NCI-H69 (cell line): ENCODE measurements around the gene ERP27.

Source experiments
- DNase-seq: peaks from one replicate; lab custom pipeline; 2025; lab: John Stamatoyannopoulos, UW

Gene ERP27

DNA sequence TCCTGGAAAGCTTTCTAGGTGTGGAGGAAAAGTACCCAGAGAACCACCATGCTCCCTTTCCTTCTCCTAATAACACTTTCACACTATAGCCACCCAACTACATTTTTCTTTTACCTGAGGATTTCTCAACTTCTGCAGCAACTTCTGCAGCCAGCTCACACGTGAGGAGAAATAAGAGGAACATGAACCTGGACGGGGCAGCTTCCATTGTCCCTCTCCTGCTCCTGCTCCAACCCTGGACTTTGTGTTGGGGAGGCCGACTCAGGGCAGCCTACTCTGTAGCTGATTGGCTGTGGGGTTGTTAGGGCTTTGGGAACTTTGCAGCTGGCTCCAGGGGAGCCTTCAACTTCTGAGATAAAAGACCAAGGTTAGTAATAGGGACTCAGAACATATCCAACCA, at the start of gene ERP27:
Gene ERP27, minus strand, starts transcription at position 237 of the 400 bp plus-strand sequence. Its CDS starts 29 bp downstream, at position 208.
- no peak for DNase-seq

DNA sequence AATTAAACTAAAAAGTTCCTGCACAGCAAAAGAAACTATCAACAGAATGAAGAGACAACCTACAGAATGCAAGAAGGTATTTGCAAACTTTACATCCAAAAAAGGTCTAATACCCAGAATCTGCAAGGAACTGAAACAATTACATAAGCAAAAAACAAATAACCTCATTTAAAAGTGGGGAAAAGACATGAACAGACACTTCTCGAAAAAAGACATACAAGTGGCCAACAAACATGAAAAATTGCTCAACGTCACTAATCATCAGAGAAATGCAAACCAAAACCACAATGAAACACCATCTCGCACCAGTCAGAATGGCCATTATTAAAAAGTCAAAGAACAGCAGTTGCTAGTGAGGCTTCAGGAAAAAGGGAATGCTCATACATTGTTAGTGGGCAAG, 49.7 kb upstream of the ERP27 start:
- DNase-seq: no peak

DNA sequence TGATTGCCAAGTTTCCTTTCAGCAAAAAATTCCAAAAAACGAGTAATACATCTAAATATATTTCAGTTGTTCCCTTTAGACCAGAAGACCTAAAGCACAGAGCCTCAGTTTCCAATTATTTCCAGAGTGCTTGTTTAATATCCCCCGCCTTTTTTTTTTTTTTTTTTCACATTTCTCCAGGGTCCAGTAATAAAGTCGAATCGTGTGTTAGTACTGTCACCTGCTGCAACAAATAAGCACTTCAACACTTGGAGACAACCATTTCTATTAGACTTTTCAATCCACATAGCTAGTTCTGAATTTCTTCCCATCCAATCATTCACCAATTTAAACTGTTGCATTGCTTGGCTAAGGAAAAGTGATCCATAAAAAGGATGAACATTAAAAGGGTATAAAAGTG, 48.1 kb upstream of the ERP27 start:
- no peak for DNase-seq

DNA sequence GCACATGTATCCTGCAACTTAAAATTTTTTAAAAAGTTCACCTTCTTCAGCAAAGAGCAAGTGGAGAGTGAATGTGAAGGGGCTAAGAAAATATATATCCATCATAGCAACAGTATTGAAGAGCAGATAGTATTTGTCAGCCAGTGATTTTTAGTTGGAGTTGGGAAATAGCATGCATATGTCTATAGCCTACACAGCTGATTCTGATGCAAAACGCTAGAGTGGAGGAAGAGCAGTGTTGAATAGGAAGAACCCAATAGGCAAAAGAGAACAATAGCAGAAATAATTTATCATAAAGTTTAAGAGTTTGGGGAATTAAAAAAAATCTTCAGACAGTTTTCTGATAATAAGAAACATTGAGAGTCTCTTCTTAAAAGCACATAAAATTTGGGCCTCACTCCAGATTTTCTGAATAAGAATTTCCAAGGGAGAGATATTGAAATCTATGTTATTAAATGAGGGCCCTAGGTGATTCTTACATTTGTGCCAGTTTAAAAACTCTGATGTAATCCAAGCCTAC, 46.5 kb upstream of the ERP27 start:
- no peak for DNase-seq

DNA sequence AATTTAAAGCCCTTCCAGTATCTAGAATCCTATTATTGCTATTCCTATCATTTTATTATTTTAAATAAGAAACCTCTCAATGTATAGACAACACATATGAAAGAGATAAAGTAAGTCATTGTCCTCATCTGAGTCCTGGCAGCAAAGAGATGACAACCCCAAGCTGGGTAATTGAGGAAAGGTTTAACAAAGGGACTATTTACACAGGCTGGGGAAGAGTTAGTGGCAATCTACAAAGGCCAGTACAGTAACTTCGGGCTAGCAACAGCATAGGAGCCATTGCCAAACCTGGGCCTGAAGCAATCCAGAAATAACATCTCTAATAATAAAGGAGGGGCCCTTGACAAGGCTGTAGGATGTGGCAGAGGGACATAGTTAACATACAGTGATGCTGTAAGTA, 45.7 kb upstream of the ERP27 start:
- no peak for DNase-seq

DNA sequence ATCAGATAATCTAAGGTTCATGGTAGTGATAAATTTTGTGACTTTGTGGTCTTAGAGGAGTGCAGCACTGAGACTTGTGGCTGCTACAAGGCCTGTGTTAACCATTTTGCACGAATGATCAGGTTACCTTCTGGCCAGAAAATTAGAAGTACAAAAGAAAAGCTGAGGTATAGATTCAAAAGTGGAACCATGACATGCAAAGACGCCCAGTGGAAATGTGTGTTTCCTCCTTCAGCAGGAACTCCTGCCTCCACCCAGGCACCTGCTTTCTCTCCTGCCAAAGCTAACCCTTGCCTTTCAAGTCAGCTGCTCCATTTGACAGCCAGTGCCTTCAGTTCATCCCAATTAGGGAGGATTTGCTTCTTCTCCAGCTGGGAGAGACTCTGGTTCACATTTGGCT, 44.7 kb upstream of the ERP27 start:
- no peak for DNase-seq

DNA sequence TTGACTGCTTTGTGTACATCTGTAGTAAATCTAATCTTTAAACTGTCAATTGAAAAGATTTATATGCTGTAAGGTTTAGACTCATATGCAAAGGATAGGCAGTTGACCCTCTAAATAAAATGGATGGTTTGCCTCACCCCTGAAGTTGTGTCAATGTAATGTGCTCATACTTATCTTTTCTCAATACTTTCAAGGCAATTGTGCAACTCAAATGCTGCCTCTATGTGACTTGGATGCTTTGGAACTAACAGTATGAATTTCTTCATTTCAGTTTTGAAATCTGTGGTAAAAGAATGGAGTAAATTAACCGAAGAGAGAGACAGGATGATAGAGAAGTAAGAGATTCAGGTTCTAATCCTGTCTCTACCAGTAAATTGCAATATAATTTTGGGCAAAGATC, 44.2 kb upstream of the ERP27 start:
- DNase-seq: no peak

DNA sequence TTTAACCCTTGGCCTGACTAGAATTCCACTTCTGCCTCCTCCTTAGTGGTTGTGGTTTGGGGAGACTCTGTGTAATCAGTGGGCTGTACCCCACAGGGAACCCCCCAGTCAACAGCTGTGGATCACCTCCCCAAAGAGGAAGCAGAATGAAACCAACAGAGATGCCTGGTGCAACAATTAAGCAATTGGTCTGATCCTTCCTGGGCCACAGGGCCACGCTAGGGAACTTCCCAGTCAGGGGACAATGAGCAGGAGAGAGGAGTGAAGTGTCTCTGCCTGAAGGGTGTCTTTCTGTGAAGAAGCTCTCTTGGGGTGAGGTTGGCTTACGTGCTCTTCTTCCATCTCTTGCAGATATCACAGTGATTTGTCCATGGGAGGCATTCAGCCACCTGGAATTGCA, 42.7 kb upstream of the ERP27 start:
- DNase-seq: no peak

DNA sequence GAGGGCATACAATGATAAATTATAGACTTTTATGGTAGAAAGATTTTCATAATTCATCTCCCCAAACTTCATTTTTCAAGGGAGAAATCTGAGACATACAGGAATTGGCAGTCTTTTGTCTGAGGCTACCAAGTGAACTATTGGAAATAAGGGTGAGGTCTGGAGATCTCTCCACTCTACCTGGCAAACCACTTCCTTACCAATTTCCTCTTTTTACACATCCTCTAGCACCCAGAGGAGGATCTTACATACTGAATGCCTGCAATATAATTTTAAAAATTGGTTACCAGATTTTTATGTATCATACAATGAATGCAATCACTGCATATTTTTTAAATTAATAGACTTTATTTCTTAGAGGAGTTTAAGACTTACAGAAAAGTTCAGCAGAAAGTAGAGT, 41.1 kb upstream of the ERP27 start:
- DNase-seq: no peak

DNA sequence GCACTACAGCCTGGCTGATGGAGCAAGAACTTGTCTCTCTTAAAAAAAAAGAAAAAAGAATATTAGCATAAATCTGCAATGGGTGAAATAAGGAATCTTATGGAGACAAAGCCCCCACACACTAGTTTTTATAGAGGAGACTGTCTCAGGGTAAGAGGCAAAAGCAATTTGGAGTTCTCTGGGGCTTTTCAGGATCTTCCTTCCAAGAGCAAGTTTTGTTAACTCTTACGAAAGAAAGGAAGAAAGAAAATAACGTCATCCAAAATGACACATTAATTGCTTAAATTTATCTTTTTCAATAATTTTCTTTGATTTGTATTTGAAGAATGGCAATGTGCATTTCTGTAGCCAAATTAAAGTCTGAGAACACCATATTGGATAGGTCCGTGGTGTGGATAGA, 38.3 kb upstream of the ERP27 start:
- no peak for DNase-seq

DNA sequence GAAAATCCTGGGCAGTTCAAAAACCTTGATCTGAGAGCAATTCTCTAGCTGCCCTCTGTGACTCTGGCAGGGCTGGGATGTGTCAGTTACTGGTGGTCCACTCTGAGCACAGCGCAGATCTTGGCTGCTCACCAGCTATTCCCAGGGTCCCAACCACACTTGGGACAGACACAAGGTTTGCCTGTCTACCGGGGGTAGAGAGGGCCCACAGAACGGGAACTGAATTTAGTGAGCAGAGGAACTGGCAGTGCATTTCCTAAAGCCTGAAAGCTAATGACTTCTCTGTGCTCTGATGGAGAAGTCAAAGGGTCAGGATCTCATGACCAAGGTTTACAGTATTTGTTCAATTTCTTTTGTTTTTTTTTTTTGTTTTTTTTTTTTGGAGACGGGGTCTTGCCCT, 37.1 kb upstream of the ERP27 start:
- no peak for DNase-seq

DNA sequence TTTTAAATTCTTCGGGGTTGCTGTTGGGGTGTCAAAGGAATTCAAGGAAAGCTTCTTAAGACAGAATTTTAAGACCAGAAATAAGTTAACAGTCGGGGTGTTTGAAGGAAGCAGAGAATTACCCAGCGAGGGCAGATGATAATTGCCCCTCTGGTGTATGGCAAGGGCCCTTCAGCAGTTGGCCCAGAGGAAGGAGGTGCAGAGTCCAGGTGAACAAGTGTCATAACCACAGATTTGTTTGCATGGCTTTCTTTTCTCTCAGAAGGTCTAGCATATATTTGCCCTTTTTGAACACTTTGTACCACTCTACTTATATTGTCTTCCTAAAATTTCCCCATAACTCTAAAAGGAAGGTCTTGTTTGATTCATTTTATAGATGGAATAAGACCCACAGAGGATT, 36.3 kb upstream of the ERP27 start:
- DNase-seq: no peak

DNA sequence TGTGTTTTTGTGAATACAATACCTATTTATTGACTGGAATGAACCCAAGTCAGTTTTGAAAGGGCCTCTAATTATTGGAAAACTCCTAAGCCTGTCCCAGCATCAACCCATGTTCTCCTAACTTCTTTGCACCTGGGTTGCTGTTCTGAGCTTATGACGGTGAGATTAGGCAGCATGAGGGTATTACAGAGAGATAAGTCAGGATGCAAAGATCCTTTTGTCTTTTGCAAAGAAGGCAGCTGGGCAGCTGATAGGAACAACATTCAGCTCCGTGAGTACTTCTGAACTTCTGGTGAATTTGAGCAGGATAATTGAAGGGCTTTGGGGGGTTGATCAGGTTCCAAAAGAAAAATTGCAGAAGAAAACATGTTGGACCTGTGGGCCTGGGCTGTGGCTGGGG, 34.5 kb upstream of the ERP27 start, which contains the start of gene PDE6H:
Gene PDE6H, plus strand, starts transcription at position 227 of the 400 bp plus-strand sequence. CDS start 4,971 bp downstream, outside the sequence.
- DNase-seq: no peak

DNA sequence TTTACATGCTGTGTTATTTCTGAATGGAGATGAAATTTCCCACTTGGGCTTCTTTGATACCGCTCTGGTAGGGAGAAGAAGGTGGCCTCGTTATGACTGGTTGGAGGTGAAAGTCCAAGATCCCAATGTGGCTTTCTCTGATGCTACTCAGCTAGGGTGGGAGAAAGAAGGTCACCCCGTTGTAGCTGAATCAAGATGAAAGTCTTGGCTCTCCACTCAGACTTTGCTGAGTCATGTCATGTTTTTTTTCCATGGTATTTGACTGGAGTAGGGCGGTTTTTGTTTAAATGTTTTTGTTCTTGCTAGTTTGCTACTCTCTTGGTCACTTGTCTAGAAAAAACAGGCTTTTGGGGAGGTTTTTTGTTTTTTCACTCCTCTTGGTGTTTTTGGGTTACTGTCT, 32.1 kb upstream of the ERP27 start:
- no peak for DNase-seq

DNA sequence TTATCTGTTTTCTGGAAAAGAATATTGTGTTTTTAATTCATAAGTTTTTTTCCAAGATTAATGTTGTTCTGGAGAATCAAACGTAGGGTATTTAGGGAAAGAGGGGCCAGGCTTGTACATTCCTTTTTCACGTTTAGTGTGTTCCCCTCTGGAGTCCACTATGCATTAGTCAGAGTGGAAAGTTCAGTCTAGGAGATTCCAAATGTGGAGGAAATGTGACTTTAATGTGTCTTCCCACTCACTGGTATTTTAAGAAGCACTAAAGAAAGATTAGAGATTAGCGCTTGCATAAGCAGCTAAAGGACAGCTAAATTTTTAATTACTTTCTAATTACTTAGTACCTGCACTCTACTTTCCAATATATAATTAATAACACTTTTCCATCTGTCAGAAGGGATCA, 30.1 kb upstream of the ERP27 start:
- no peak for DNase-seq

DNA sequence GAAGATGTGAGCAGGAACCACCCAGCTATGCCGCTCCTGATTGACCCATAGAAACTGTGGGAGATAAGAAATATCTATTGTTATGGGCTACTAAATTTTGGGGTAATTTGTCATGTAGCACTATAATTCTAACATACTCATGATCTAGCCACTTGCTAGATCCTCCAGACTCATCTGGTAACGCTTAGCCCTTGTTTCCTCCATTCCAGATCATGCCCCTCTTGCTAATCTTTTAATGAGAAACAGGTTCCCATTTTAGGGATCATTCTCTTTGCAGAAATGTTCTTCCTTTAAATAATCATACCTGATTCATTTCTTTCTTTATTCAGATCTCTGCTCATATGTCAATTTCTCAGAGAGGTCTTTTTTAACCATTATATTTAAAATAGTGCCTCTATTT, 26.9 kb upstream of the ERP27 start:
- no peak for DNase-seq

DNA sequence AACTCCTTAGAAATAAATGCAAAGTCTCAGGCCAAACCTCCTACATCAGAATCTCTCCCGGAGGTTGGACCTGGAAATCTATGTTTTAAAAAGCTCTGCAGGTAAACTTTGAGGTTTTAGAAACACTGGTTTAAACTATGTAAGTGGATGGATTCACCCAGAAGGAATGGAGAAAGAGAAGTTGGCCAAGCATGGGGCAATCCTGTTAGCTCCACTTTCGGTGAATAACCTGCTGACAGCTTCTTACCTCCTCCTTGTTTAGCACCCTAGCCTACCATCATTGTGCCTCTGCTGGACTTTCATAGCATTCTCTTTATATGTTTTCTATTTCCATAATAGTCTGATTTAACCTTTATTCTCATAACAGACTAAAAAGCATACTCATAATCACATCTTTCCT, 26.1 kb upstream of the ERP27 start:
- no peak for DNase-seq

DNA sequence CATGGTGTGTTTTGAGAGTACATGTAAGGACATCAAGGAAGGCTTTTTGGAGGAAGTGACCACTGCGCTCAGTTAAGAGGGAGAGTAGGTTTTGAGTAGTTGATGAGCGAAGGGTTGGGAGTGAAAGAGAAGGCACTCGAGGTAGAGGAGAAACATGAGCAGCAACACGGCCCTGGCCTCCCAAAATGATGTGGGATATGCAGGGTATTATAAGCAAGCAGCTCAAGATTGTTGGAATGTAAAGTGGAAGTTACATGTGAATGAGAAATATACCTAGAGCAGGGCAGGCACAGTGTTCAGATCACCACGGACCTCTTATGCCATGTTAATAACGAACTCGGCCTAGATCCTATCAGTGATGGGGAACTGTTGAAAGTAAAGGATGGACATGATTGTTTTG, 25.2 kb upstream of the ERP27 start:
- no peak for DNase-seq

DNA sequence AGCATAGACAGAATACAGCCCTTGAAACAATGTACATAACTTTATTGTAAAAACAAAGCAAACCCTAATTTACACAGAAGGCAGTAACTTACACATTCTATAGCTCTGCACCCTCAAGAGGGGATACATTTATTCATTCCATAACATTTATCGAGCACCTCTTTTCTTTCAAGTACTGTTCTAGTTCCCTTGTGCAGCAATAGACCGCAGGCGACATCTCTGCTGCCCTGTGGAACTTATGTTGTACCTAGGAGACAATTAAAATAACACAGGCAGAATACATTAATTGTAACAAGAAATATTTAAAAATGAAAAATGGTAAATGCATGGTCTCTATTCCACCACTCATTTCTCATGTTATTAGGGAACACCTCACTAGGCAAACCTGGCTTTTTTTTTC, 24.5 kb upstream of the ERP27 start:
- no peak for DNase-seq

DNA sequence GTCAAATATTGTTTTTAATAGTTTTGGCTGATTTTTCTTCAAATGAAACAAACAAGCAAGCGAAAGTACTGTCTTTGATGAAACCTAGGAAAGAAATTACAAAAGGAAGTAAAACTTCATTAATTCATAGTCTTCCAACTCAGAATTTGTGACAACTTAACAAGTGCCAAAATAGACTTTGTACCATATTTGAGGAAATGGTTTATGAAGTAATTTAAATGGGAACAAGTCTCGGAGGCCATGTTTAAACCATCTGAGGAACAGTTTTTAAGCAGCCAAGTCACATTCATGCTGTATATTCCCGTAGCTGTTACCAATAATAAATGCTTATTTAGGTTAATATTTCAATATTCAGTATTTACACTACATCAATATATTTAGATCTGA, 23.8 kb upstream of the ERP27 start:
- DNase-seq: no peak

DNA sequence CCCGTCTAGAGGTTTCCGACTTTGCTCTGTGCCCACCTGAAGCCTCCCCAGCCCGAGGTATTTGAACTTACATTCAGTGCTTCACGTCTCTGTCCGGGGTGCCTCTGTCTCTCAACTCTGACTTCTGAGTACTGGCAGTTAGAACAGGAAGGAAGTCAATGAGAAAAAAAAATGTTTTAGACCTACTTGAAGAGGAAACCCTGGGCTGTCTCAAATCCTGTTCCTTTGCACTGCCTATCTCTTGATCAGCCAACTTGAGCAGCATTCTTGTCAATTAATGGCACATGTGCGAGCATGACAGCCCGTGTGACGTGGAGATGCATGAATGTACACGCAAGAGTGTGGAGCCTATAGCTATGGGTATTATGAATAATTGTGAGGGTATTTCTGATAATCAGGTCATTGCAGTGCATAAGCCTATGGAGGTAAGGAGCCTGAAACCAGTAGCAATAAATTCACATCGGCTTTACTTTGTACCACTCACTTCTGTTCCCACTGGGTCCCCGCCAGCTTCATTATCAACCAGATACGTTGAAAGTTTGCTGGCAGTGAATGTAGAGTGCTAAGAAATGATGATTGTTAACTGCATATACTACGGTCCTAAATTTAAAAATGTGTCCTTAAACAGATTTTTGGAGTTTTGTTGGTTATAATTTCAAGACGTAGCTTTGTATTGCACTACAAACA, 23.3 kb upstream of the ERP27 start, which contains the start of gene ARHGDIB:
Gene ARHGDIB, minus strand, starts transcription at position 136 of the 687 bp plus-strand sequence. CDS start 10,889 bp downstream, outside the sequence.
- DNase-seq: no peak

DNA sequence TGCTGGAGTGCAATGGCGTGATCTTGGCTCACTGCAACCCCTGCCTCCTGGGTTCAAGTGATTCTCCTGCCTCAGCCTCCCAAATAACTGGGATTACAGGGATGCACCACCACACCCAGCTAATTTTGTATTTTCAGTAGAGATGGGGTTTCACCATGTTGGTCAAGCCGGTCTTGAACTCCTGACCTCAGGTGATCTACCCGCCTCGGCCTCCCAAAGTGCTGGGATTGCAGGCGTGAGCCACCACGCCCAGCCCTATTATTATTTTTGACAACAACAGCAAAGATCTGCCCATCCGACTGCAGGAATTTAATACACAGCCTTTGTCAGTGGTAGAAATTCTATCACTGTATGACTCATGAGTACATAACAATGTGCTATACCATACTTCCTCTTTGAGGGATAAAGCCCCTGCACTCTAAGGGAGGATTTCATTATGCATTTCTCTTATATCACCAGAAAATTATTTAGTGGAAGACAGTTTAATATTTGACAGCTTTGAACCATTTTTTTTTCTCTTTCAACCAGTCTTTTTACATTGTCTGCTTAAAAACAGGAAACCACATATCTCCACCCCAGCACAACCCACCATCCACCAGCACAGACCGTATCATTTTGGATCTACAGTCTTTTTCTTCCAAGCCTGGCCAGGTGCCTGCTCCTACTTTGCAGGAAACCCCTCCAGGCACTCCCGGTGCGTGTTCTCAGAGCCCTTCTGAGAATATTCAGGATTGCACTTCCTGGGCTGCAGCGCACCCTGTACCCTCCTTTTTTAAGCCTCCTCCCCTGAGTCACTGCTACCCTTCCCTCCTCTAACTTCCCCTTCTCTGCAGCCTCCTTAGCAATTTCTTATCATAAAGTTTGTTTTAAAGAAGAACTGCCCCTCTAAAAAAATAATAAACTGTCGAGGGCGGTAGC, 22.5 kb upstream of the ERP27 start:
- DNase-seq: no peak

DNA sequence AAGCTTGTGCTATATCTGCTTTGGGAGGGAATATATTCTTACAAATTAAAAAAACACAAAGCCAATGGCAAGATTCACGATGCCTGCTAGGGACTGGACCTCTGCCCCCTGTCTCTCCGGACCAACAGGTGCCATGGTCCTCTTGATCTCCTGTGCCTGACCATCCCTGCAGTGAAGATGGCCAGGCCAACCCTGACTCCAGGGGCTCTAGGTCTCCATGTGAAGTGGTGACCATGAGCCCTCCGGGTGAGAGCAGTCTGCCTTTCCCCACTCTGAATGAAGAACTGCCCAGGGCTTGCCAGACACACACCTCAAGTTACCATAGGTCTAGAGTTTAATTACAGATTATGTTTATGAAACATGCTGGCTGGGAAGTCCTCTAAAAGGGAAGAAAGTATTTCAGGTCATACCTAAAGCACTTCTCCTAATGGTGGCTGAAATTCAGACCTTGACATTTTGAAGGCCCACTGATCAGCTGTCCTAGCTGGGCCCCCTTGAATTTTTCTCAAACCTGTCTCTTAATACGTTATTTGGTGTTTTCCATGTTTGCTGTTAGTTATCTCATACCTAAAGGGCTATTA, 21.7 kb upstream of the ERP27 start:
- no peak for DNase-seq
